WTC11 (cell line): Measurements from ENCODE around the gene SMAD3.

Experiments used
- CREB1 ChIP-seq: sonication (generic); formaldehyde crosslinking; IDR thresholded peaks from 2 replicates; pipeline ENCODE4 v1.8.0; 2023; ENCODE audit warnings: mild to moderate bottlenecking, missing genetic modification reagents
- EMX1 ChIP-seq: fragments of 250-450 bp; sonication (Bioruptor Pico); IDR thresholded peaks from 2 replicates; pipeline ENCODE4 v1.8.0; 2021; ENCODE audit warnings: mild to moderate bottlenecking
- FOXJ3 ChIP-seq: sonication (generic); formaldehyde crosslinking; IDR thresholded peaks from 2 replicates; pipeline ENCODE4 v1.9.0; 2021; ENCODE audit warnings: missing genetic modification reagents, mild to moderate bottlenecking, borderline replicate concordance
- GABPB1 ChIP-seq: sonication (generic); formaldehyde crosslinking; IDR thresholded peaks from 2 replicates; pipeline ENCODE4 v1.8.1; 2023; ENCODE audit warnings: mild to moderate bottlenecking, missing genetic modification reagents
- HMGA2 ChIP-seq: fragments of 250-450 bp; sonication (Bioruptor Pico); IDR thresholded peaks from 2 replicates; pipeline ENCODE4 v1.4.0; 2021; ENCODE audit warnings: mild to moderate bottlenecking, moderate library complexity
- JUN ChIP-seq: sonication (generic); formaldehyde crosslinking; IDR thresholded peaks from 2 replicates; pipeline ENCODE4 v1.8.0; 2023; ENCODE audit warnings: mild to moderate bottlenecking, missing genetic modification reagents
- RORB ChIP-seq: fragments of 250-450 bp; sonication (Bioruptor Pico); IDR thresholded peaks from 2 replicates; pipeline ENCODE4 v1.9.0; 2021; ENCODE audit warnings: mild to moderate bottlenecking
- ZNF121 ChIP-seq: sonication (generic); formaldehyde crosslinking; IDR thresholded peaks from 2 replicates; pipeline ENCODE4 v1.8.0; 2023; ENCODE audit warnings: missing genetic modification reagents
- TF ChIP-seq, protein P1 (sequence below): fragments of 200-600 bp; IDR thresholded peaks from 2 replicates; pipeline ENCODE4 v1.8.0; 2022; ENCODE audit warnings: antibody characterized with exemption
- TF ChIP-seq, protein P2 (sequence below): sonication (generic); formaldehyde crosslinking; IDR thresholded peaks from 2 replicates; pipeline ENCODE4 v1.8.0; 2022; ENCODE audit warnings: mild to moderate bottlenecking, missing genetic modification reagents
- TF ChIP-seq, protein P3 (sequence below): sonication (generic); formaldehyde crosslinking; IDR thresholded peaks from 2 replicates; pipeline ENCODE4 v1.8.1; 2023; ENCODE audit warnings: mild to moderate bottlenecking, missing genetic modification reagents, moderate library complexity
- TF ChIP-seq, protein P4 (sequence below): sonication (generic); formaldehyde crosslinking; IDR thresholded peaks from 2 replicates; pipeline ENCODE4 v1.8.1; 2022; ENCODE audit warnings: mild to moderate bottlenecking, missing genetic modification reagents, moderate library complexity, borderline replicate concordance
- TF ChIP-seq, protein P5 (sequence below): fragments of 250-450 bp; sonication (Bioruptor Pico); IDR thresholded peaks from 2 replicates; pipeline ENCODE4 v2.1.2; 2022; ENCODE audit warnings: mild to moderate bottlenecking, moderate library complexity

DNA sequence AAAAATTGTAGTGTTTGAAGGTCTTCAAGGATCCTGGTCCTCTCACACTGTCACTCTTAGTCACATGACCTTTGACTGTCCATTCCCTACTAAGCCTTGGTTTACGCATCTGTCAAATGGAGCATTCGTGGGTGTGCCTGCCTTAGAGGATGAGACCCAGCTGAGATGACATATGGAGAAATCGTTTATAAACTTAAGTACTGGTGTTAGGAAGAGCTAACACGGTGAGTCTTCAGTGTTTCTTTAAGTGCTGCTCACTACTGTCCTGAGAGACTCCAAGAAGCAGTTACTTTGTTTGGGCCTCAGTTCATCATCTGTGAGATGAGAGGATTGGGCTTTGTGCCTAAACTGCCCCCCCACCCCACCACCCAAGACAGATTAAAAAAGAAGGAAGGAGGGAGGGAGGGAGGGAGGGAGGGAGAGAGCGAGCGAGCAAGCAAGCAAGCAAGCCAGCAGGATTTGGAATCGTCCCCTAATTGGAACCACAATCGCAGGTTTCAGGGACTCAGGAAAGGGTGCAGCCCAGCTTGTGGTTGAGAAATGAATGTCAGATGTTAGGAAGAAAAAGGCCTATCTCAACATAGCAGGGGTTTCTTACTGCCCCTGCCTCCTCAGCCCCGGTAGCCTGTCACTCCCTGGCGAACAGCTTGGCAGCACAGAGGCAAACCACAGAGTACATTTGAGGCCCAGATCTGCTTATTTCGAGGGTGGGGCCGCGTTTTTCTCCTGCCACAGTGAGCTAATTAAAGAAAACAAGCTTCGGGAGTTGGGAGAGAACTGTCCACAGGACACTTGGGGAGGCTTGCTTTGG lies 32.7 kb downstream of the SMAD3 start:
- TF ChIP-seq JUN = no peak
- TF ChIP-seq RORB (CRISPR knock-in tag) = no peak
- no peak for TF ChIP-seq FOXJ3 (CRISPR knock-in tag)
- TF ChIP-seq, protein P1, sequence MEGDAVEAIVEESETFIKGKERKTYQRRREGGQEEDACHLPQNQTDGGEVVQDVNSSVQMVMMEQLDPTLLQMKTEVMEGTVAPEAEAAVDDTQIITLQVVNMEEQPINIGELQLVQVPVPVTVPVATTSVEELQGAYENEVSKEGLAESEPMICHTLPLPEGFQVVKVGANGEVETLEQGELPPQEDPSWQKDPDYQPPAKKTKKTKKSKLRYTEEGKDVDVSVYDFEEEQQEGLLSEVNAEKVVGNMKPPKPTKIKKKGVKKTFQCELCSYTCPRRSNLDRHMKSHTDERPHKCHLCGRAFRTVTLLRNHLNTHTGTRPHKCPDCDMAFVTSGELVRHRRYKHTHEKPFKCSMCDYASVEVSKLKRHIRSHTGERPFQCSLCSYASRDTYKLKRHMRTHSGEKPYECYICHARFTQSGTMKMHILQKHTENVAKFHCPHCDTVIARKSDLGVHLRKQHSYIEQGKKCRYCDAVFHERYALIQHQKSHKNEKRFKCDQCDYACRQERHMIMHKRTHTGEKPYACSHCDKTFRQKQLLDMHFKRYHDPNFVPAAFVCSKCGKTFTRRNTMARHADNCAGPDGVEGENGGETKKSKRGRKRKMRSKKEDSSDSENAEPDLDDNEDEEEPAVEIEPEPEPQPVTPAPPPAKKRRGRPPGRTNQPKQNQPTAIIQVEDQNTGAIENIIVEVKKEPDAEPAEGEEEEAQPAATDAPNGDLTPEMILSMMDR = no peak
- TF ChIP-seq, protein P2, sequence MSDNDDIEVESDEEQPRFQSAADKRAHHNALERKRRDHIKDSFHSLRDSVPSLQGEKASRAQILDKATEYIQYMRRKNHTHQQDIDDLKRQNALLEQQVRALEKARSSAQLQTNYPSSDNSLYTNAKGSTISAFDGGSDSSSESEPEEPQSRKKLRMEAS = no peak
- TF ChIP-seq, protein P3, sequence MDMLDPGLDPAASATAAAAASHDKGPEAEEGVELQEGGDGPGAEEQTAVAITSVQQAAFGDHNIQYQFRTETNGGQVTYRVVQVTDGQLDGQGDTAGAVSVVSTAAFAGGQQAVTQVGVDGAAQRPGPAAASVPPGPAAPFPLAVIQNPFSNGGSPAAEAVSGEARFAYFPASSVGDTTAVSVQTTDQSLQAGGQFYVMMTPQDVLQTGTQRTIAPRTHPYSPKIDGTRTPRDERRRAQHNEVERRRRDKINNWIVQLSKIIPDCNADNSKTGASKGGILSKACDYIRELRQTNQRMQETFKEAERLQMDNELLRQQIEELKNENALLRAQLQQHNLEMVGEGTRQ (CRISPR knock-in tag) = no peak
- TF ChIP-seq, protein P4, sequence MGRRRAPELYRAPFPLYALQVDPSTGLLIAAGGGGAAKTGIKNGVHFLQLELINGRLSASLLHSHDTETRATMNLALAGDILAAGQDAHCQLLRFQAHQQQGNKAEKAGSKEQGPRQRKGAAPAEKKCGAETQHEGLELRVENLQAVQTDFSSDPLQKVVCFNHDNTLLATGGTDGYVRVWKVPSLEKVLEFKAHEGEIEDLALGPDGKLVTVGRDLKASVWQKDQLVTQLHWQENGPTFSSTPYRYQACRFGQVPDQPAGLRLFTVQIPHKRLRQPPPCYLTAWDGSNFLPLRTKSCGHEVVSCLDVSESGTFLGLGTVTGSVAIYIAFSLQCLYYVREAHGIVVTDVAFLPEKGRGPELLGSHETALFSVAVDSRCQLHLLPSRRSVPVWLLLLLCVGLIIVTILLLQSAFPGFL (CRISPR knock-in tag) = no peak
- TF ChIP-seq ZNF121 (CRISPR knock-in tag) = no peak
- TF ChIP-seq EMX1 (CRISPR knock-in tag) = no peak
- no peak for TF ChIP-seq GABPB1
- TF ChIP-seq, protein P5, sequence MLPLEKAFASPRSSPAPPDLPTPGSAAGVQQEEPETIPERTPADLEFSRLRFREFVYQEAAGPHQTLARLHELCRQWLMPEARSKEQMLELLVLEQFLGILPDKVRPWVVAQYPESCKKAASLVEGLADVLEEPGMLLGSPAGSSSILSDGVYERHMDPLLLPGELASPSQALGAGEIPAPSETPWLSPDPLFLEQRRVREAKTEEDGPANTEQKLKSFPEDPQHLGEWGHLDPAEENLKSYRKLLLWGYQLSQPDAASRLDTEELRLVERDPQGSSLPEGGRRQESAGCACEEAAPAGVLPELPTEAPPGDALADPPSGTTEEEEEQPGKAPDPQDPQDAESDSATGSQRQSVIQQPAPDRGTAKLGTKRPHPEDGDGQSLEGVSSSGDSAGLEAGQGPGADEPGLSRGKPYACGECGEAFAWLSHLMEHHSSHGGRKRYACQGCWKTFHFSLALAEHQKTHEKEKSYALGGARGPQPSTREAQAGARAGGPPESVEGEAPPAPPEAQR (CRISPR knock-in tag) = no peak
- no peak for TF ChIP-seq CREB1
- TF ChIP-seq HMGA2 (CRISPR knock-in tag) = no peak
